Right lobe of liver (tissue), 6 donors: ENCODE measurements around the gene PLXNA2. TPM values are rescaled to one million over a fixed set of nuclear protein-coding genes. Genes with fewer than 3 reads are reported as not detected.

Source experiments
- ATAC-seq, 4 donors: fragments of 200-7000 bp; cut with Tn5 transposase; one replicate each; pipeline ENCODE4 v1.9.1; 2020; ENCODE audit warnings: mild to moderate bottlenecking in 4 of 4, moderate library complexity in 4 of 4
- DNase-seq, 3 donors: peaks; one replicate each; pipeline ENCODE4 v3.0.0-alpha.2; 2020
- H3K27ac ChIP-seq, 3 donors: fragments of 200-600 bp; one replicate each; pipeline ENCODE4 v1.8.0; 2022
- H3K27me3 ChIP-seq, 2 donors: fragments of 200-600 bp; one replicate each; pipeline ENCODE4 v1.8.0; 2022
- H3K36me3 ChIP-seq, 4 donors: fragments of 200-600 bp; sonication (generic) in 1 of 4; one replicate each; pipeline versions ENCODE4 v1.5.1 to v1.8.0; 2017 to 2022; ENCODE audit warnings: control low read depth in 1 of 4
- H3K4me1 ChIP-seq, 4 donors: fragments of 200-600 bp; sonication (generic) in 1 of 4; one replicate each; pipeline versions ENCODE4 v1.5.1 to v1.8.0; 2017 to 2022; ENCODE audit warnings: control low read depth in 1 of 4
- H3K4me3 ChIP-seq, 3 donors: fragments of 200-600 bp; one replicate each; pipeline ENCODE4 v1.8.0; 2022
- H3K9me3 ChIP-seq, 4 donors: fragments of 200-600 bp; sonication (generic) in 1 of 4; one replicate each; pipeline versions ENCODE4 v1.5.1 to v1.8.0; 2017 to 2022; ENCODE audit warnings: control low read depth in 1 of 4
- CTCF ChIP-seq, 4 donors: fragments of 200-600 bp in 3 of 4; fragments of 450-650 bp in 1 of 4; IDR thresholded peaks; one replicate each; pipeline versions ENCODE4 v1.5.1 to v1.8.0; 2016 to 2022; ENCODE audit warnings: antibody characterized with exemption in 4 of 4, mild to moderate bottlenecking in 2 of 4
- POLR2A ChIP-seq: fragments of 450-650 bp; IDR thresholded peaks from one replicate; pipeline ENCODE4 v1.6.1; 2017; ENCODE audit warnings: antibody characterized with exemption, mild to moderate bottlenecking
- WGBS: methylation state at CpG from one replicate; pipeline ENCODE4 v1.1.6; 2018; ENCODE audit warnings: low coverage, low lambda C conversion rate; ENCODE audit not compliant: insufficient coverage; ENCODE audit errors: missing lambda C conversion rate; 5-methylcytosine and 5-hydroxymethylcytosine counted together
- intact Hi-C, 2 donors: fragments of 100-400 bp; cut with DNase I; formaldehyde crosslinking; loops; one replicate each; pipeline versions ENCODE4 v1.11.2 to v1.14.1; 2022
- total RNA-seq, 6 experiments: library from RNA; depleted of rRNA in 2 of 6; stranded (reverse); fragments of >200 nt in 2 of 6; fragmentation: NEBNext Ultra II Directional in 3 of 6; extraction: Animal tissue kit (Norgen Biotek cat#: 25700) in 3 of 6; gene quantifications; one replicate each; pipeline versions ENCODE4 v1.1.0 to v1.2.4, GENCODE V29; 2016 to 2023
- donor health status: DM: no; HTN: yes; CAD: no.
- donor health status: DM: no; HTN: no; CAD: no.
- donor health status: DM: no; HTN: no; CAD: no.
- donor health status: DM: no; HTN: yes; CAD: no.
- donor health status: DM: no; HTN: yes; CAD: no.

Gene PLXNA2
- total RNA-seq, 6 experiments from 2014 or later: 5.6 to 20.8 (median 9.3) TPM

- Histone ChIP-seq H3K27me3 (no peaks in the 10 kb centered on the region), H3K36me3 (no peaks in the 10 kb centered on the region), H3K9me3 (no peaks in the 10 kb centered on the region), H3K27ac (no peak overlapping the region), H3K4me1 (no peaks in the 10 kb centered on the region), H3K4me3 (no peak overlapping the region)
- ATAC-seq: no peak
- intact Hi-C loops: no loop called here
- TF ChIP-seq CTCF (IDR thresholded peaks at IDR 0.05) (no peak), POLR2A (no peak)
- DNase-seq: no peak
- WGBS: 87% methylated on average over 4 of the region's 4 CpGs
These were observed 174.3 kb downstream of the PLXNA2 start for GRCh38 chr1:208069908-208070307.

- Histone ChIP-seq H3K27ac (no peak overlapping the region), H3K27me3 (no peaks in the 10 kb centered on the region), H3K4me3 (no peak overlapping the region), H3K4me1 (no peaks in the 10 kb centered on the region), H3K36me3 (no peaks in the 10 kb centered on the region), H3K9me3 (no peaks in the 10 kb centered on the region)
- TF ChIP-seq CTCF (IDR thresholded peaks at IDR 0.05) (no peak), POLR2A (no peak)
- 40% methylated on average over 7 of the region's 8 CpGs for WGBS
- intact Hi-C loops: no loop called here
- no peak for DNase-seq
- ATAC-seq: peak; percentile 36 to 64 (median 48)
These were observed 174.9 kb downstream of the PLXNA2 start for GRCh38 chr1:208069317-208069716.

- no peaks in the 10 kb centered on the region for H3K36me3 ChIP-seq
- 78% methylated on average over 2 of the region's 3 CpGs for WGBS
- no peaks in the 10 kb centered on the region for H3K9me3 ChIP-seq
- intact Hi-C loops: no loop called here
- H3K4me3 ChIP-seq: no peak overlapping the region
- TF ChIP-seq CTCF (IDR thresholded peaks at IDR 0.05) (no peak), POLR2A (no peak)
- no peak for ATAC-seq
- DNase-seq: no peak
- no peaks in the 10 kb centered on the region for H3K4me1 ChIP-seq
- H3K27ac ChIP-seq: no peak overlapping the region
- no peaks in the 10 kb centered on the region for H3K27me3 ChIP-seq
These were observed 175.3 kb downstream of the PLXNA2 start for GRCh38 chr1:208068908-208069307.

- H3K27me3 ChIP-seq: no peaks in the 10 kb centered on the region
- DNase-seq: no peak
These were observed 175.8 kb downstream of the PLXNA2 start for GRCh38 chr1:208068407-208068806.

More at GRCh38 chr1:208068407-208068806, 175.8 kb downstream of the PLXNA2 start:
- no peaks in the 10 kb centered on the region for H3K9me3 ChIP-seq
- no peaks in the 10 kb centered on the region for H3K36me3 ChIP-seq
- ATAC-seq: no peak
- H3K4me1 ChIP-seq: no peaks in the 10 kb centered on the region
- no peak for TF ChIP-seq CTCF (IDR thresholded peaks at IDR 0.05)
- whole genome bisulfite sequencing: 94% methylated on average over 6 of the region's 7 CpGs
- no peak overlapping the region for H3K4me3 ChIP-seq
- intact Hi-C loops: no loop called here
- no peak overlapping the region for H3K27ac ChIP-seq
